Measurements from ENCODE around the gene NFKBIL1.

NFKBIL1 gene

DNA sequence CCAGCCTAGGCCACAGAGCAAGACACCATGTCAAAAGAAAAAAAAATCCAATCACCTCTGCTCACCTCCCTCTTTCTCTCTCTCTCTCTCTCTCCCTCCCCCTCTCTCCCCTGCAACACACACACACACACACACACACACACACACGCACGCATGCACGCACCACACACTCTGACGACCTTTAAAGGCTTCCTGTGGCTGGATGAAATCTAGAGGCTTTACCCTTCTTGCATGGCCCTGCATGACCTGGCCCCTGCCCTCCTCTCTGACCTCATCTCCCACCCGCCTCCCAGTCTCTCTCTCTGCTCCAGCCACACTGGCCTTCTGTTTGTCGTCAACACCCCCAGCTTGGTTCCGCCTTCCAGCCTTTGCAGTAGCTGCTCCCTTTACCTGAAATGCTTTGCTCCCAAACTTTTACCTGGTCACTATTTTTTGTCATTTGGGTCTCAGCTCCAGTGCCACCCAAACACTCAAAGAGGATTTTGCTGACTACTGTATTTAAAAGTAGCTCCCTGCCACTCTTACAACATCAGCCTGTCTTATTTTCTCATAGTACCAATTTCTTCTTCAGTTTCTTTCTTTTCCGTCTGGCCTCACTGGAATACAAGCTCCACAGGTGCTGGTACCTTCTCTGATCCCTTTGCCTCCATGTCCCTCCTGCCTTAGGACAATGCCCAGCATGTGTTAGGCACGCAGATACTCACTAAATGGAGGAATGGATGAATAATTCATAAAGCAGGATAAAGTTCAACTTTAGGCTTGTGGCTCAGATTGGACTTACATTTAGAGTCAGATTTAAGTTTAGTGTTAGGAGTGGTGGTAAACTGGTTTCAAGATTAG lies 20.3 kb downstream of the NFKBIL1 start:
- Histone ChIP-seq H3K27ac (peak overlapping the region; percentile 38 to 92 (median 74); a peak in 21 of 22 replicates), H3K4me2 (peak overlapping the region; percentile 77 to 98 (median 84)), H3K36me3 (no peaks in the 10 kb centered on the region), H3K9me3 (replicated peaks in 1 of 11) (no peaks in the 10 kb centered on the region), H3K9ac (peak overlapping the region in 9 of 11 experiments; percentile 11 to 56 (median 40); a peak in 13 of 22 replicates), H3K4me1 (peaks cover 83 to 100% (median 99%) of the 10 kb centered on the region in 10 experiments), H3K27me3 (no peaks in the 10 kb centered on the region), H3K4me3 (no peak overlapping the region), H4K20me1 (no peaks in the 10 kb centered on the region)
- no peak for TF ChIP-seq Cebpa-rat (IDR thresholded peaks at IDR 0.05)

DNA sequence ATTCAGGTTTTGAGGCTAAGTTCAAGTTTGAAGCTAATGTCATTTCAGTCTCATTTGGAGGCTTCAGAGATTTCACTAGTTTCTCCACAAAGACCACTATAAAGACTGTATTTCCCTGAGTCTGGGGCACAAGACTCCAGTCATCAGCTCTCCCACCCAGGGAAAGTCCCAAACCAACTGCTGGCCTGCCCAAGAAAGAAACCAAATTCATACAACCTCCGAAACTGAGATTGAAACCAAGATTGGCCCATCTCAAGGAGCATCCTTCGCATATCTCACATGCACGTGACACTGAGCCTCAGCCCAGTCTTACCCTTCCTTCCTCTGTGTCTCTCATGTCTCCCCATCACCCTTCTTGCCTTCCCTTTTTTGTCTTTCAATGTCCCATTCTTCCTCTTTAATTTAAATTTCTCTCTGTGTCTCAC lies 21.1 kb downstream of the NFKBIL1 start:
- peaks cover 80 to 100% (median 99%) of the 10 kb centered on the region in 10 experiments for H3K4me1 ChIP-seq
- H4K20me1 ChIP-seq: no peaks in the 10 kb centered on the region
- peak overlapping the region in 9 of 11 experiments; percentile 11 to 56 (median 45); a peak in 12 of 22 replicates for H3K9ac ChIP-seq
- no peaks in the 10 kb centered on the region for H3K36me3 ChIP-seq
- peak in 1 of 11 experiments; percentile 25; a peak in 2 of 22 replicates for TF ChIP-seq Cebpa-rat (IDR thresholded peaks at IDR 0.05)
- no peak overlapping the region for H3K4me3 ChIP-seq
- no peaks in the 10 kb centered on the region for H3K27me3 ChIP-seq
- peak overlapping the region; percentile 38 to 92 (median 74); a peak in 21 of 22 replicates for H3K27ac ChIP-seq
- no peaks in the 10 kb centered on the region for H3K9me3 ChIP-seq (replicated peaks in 1 of 11)
- H3K4me2 ChIP-seq: peak overlapping the region; percentile 77 to 98 (median 84)

DNA sequence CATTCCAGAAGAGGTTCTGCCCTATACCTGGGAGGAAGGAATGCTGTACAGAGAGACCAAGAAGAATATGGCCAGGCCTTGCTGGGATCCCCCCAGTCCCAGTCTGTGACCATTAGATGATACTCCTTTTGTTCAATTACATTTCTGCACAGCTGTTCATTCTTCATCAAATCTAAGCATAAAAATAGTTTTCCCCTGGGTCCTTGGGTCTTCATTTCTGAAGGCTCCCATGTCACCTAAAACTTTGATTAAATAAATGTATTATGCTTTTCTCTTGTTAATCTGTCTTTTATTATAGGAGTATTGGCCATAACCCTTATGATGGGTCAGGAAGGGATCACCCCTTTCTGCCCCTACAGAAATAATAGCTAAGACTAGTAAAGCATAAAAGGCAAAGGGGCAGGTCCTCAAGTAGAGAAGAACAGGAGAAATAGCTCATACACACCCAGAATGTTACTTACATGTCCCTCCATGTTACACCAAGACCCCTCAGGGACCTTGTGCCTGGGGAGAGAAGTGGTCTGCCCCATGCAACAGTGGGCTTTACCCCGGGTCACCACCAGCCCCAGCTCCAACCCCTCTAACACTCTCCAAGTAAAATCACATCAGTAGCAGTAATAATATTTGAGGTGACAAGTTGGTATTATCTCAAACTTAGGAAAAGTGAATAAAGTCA lies 22.6 kb downstream of the NFKBIL1 start:
- no peaks in the 10 kb centered on the region for H4K20me1 ChIP-seq
- peaks cover 80 to 100% (median 99%) of the 10 kb centered on the region in 10 experiments for H3K4me1 ChIP-seq
- TF ChIP-seq Cebpa-rat (IDR thresholded peaks at IDR 0.05): no peak
- no peaks in the 10 kb centered on the region for H3K27me3 ChIP-seq
- no peaks in the 10 kb centered on the region for H3K36me3 ChIP-seq
- no peaks in the 10 kb centered on the region for H3K9me3 ChIP-seq (replicated peaks in 1 of 11)
- peak overlapping the region in 3 of 11 experiments; percentile 52 to 56 (median 53); a peak in 7 of 22 replicates for H3K9ac ChIP-seq
- H3K4me3 ChIP-seq: no peak overlapping the region
- H3K27ac ChIP-seq: peak overlapping the region in 8 of 11 experiments; percentile 67 to 92 (median 78); a peak in 15 of 22 replicates
- H3K4me2 ChIP-seq: peak overlapping the region in 10 of 11 experiments; percentile 77 to 98 (median 85); a peak in 20 of 22 replicates

DNA sequence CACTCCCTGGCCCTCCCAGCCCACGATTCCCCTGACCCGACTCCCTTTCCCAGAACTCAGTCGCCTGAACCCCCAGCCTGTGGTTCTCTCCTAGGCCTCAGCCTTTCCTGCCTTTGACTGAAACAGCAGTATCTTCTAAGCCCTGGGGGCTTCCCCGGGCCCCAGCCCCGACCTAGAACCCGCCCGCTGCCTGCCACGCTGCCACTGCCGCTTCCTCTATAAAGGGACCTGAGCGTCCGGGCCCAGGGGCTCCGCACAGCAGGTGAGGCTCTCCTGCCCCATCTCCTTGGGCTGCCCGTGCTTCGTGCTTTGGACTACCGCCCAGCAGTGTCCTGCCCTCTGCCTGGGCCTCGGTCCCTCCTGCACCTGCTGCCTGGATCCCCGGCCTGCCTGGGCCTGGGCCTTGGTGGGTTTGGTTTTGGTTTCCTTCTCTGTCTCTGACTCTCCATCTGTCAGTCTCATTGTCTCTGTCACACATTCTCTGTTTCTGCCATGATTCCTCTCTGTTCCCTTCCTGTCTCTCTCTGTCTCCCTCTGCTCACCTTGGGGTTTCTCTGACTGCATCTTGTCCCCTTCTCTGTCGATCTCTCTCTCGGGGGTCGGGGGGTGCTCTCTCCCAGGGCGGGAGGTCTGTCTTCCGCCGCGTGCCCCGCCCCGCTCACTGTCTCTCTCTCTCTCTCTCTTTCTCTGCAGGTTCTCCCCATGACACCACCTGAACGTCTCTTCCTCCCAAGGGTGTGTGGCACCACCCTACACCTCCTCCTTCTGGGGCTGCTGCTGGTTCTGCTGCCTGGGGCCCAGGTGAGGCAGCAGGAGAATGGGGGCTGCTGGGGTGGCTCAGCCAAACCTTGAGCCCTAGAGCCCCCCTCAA lies 24.9 kb downstream of the NFKBIL1 start, which contains the start of gene LTA:
LTA (plus strand) TSS at position 249 of the 871 bp plus-strand sequence; CDS start at position 703, 454 bp downstream.
- Histone ChIP-seq H4K20me1 (peaks cover 0 to 19% (median 11%) of the 10 kb centered on the region in 11 experiments; a peak in 15 of 22 replicates), H3K4me1 (peaks cover 82 to 100% (median 98%) of the 10 kb centered on the region in 10 experiments), H3K4me2 (peak within 1 kb of the TSS; percentile 79 to 100 (median 96)), H3K27ac (peak within 1 kb of the TSS; percentile 41 to 93 (median 78); a peak in 21 of 22 replicates), H3K27me3 (no peaks in the 10 kb centered on the region), H3K9me3 (replicated peaks in 1 of 11) (no peaks in the 10 kb centered on the region), H3K36me3 (peaks cover 3 to 10% (median 8%) of the 10 kb centered on the region in 11 experiments), H3K9ac (peak within 1 kb of the TSS; percentile 58 to 81 (median 71); a peak in 21 of 22 replicates), H3K4me3 (peak within 1 kb of the TSS in 7 of 10 experiments; percentile 16 to 51 (median 32); a peak in 11 of 20 replicates)
- TF ChIP-seq Cebpa-rat (IDR thresholded peaks at IDR 0.05): no peak

DNA sequence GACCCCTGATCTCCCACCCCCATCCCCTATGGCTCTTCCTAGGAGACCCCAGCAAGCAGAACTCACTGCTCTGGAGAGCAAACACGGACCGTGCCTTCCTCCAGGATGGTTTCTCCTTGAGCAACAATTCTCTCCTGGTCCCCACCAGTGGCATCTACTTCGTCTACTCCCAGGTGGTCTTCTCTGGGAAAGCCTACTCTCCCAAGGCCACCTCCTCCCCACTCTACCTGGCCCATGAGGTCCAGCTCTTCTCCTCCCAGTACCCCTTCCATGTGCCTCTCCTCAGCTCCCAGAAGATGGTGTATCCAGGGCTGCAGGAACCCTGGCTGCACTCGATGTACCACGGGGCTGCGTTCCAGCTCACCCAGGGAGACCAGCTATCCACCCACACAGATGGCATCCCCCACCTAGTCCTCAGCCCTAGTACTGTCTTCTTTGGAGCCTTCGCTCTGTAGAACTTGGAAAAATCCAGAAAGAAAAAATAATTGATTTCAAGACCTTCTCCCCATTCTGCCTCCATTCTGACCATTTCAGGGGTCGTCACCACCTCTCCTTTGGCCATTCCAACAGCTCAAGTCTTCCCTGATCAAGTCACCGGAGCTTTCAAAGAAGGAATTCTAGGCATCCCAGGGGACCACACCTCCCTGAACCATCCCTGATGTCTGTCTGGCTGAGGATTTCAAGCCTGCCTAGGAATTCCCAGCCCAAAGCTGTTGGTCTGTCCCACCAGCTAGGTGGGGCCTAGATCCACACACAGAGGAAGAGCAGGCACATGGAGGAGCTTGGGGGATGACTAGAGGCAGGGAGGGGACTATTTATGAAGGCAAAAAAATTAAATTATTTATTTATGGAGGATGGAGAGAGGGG lies 26.1 kb downstream of the NFKBIL1 start:
- H3K4me3 ChIP-seq: no peak overlapping the region
- peak overlapping the region in 7 of 11 experiments; percentile 83 to 93 (median 90); a peak in 14 of 22 replicates for H3K27ac ChIP-seq
- peak overlapping the region in 4 of 11 experiments; percentile 69 to 94 (median 91); a peak in 5 of 22 replicates for H3K9ac ChIP-seq
- H3K4me1 ChIP-seq: peaks cover 82 to 100% (median 98%) of the 10 kb centered on the region in 10 experiments
- H3K4me2 ChIP-seq: peak overlapping the region; percentile 90 to 100 (median 96); a peak in 21 of 22 replicates
- H3K36me3 ChIP-seq: peaks cover 15 to 22% (median 20%) of the 10 kb centered on the region in 11 experiments
- TF ChIP-seq Cebpa-rat (IDR thresholded peaks at IDR 0.05): no peak
- no peaks in the 10 kb centered on the region for H3K9me3 ChIP-seq (replicated peaks in 1 of 11)
- H3K27me3 ChIP-seq: no peaks in the 10 kb centered on the region
- peaks cover 0 to 30% (median 17%) of the 10 kb centered on the region in 11 experiments; a peak in 15 of 22 replicates for H4K20me1 ChIP-seq

DNA sequence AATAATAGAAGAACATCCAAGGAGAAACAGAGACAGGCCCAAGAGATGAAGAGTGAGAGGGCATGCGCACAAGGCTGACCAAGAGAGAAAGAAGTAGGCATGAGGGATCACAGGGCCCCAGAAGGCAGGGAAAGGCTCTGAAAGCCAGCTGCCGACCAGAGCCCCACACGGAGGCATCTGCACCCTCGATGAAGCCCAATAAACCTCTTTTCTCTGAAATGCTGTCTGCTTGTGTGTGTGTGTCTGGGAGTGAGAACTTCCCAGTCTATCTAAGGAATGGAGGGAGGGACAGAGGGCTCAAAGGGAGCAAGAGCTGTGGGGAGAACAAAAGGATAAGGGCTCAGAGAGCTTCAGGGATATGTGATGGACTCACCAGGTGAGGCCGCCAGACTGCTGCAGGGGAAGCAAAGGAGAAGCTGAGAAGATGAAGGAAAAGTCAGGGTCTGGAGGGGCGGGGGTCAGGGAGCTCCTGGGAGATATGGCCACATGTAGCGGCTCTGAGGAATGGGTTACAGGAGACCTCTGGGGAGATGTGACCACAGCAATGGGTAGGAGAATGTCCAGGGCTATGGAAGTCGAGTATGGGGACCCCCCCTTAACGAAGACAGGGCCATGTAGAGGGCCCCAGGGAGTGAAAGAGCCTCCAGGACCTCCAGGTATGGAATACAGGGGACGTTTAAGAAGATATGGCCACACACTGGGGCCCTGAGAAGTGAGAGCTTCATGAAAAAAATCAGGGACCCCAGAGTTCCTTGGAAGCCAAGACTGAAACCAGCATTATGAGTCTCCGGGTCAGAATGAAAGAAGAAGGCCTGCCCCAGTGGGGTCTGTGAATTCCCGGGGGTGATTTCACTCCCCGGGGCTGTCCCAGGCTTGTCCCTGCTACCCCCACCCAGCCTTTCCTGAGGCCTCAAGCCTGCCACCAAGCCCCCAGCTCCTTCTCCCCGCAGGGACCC lies 27.0 kb downstream of the NFKBIL1 start:
- Histone ChIP-seq H4K20me1 (peaks cover 0 to 31% (median 17%) of the 10 kb centered on the region in 11 experiments; a peak in 15 of 22 replicates), H3K4me1 (peaks cover 82 to 99% (median 97%) of the 10 kb centered on the region in 10 experiments), H3K4me2 (peak overlapping the region; percentile 90 to 100 (median 96)), H3K27ac (peak overlapping the region; percentile 58 to 93 (median 86); a peak in 21 of 22 replicates), H3K27me3 (no peaks in the 10 kb centered on the region), H3K9me3 (replicated peaks in 1 of 11) (no peaks in the 10 kb centered on the region), H3K4me3 (peak overlapping the region; percentile 71 to 89 (median 85); a peak in 18 of 20 replicates), H3K36me3 (peaks cover 18 to 28% (median 26%) of the 10 kb centered on the region in 11 experiments), H3K9ac (peak overlapping the region; percentile 82 to 94 (median 87))
- no peak for TF ChIP-seq Cebpa-rat (IDR thresholded peaks at IDR 0.05)

Measured in BLaER1 treated with 17β-estradiol and CSF1 and Interleukin-3, amounts not matched to agents 10 nM and 100 nM (cell line).